Skin of body (tissue), 2 donors: ENCODE measurements around the gene SOX4. TPM values are rescaled to one million over a fixed set of nuclear protein-coding genes. Genes with fewer than 3 reads are reported as not detected.
A peak's percentile ranks its signal among the peaks of the same experiment; 100 is the strongest.
"Not testable (repeated sequence)": the region's sequence is repeated elsewhere in the genome, so short reads cannot be mapped to it uniquely, and the experiment has no call there.

Experiments used
- DNase-seq: peaks from one replicate; lab custom pipeline; 2025; lab: John Stamatoyannopoulos, UW
- total RNA-seq: library from RNA; depleted of rRNA; stranded (reverse); fragments of >200 nt; gene quantifications from one replicate; pipeline ENCODE4 v1.2.3, GENCODE V29; 2014

The SOX4 gene
- total RNA-seq, result 64.2 TPM

GRCh38 chr6:21593412-21593926, at the start of gene SOX4:
Gene SOX4 (plus strand): TSS chr6:21593751. CDS start chr6:21594535, 784 bp downstream.
- DNase-seq, result peak; percentile 99

DNA sequence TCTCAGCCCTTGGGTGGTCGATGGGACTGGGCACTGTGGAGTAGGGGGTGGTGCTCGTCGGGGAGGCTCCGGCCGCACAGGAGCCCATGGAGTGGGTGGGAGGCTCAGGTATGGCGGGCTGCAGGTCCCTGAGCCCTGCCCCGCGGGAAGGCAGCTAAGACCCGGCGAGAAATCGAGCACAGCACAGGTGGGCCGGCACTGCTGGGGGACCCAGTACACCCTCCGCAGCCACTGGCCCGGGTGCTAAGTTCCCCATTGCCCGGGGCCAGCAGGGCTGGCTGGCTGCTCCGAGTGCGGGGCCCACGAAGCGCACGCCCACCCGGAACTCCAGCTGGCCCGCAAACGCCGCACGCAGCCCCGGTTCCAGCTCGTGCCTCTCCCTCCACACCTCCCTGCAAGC, 41.3 kb upstream of the SOX4 start:
- not testable (repeated sequence) for DNase-seq

- DNase-seq, result no peak
Observed at GRCh38 chr6:21554286-21554685, 39.3 kb upstream of the SOX4 start.

DNA sequence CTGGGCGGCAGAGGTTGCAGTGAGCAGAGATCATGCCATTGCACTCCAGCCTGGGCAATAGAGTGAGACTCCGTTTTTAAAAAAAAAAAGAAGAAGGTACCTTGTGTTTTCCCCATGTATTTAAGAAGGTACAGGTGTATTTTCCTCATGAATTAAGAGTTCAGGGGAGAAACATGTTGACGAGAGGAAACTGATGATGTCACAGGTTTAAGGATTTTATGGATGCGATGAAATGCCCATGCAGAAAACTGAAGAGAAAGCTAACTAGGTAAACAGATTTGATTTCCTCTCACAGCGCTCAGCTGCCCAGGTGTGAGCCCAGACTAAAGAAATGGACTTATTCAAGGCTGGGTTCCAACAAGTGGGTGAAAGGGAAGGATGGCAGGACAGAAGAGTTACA, 38.4 kb upstream of the SOX4 start:
- DNase-seq, result no peak

- no peak for DNase-seq
Observed at GRCh38 chr6:21556511-21556910, 37.0 kb upstream of the SOX4 start.

DNA sequence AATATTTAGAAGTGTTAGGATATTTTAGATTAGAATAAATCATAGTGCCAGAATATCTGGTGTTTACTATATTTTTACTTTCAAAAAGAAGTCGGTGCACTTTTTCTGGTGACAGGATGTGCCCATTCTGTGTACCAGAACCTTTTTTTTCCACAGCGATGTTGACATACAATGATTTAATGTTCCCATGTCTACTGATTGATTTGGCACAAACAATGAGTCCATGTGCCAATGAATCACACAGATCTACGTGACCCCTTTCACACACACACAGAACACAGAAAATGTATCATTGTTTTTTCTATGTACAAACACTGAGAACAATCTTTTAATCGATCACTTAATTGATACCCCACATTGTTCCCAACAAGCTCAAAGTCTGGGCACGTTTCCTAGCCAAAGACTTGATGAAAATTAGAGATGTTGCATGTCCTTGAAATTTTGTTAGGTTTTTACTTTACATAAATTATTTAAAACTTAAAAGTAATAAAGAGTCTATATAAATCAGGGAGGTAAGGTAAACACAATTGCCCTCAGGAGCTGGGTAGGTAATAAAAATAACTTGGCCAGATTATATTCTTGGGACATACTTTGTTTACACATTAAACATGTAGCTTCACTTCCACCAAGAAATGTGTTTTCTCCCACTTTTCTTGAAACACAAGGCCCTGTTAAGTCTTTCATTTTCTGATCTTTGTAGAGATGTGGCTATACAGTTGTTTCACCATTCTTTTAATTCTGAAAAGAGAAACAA, 36.4 kb upstream of the SOX4 start:
- no peak for DNase-seq

- no peak for DNase-seq
Observed at GRCh38 chr6:21559238-21559637, 34.3 kb upstream of the SOX4 start.

- no peak for DNase-seq
Observed at GRCh38 chr6:21560249-21560648, 33.3 kb upstream of the SOX4 start.

- no peak for DNase-seq
Observed at GRCh38 chr6:21565431-21565830, 28.1 kb upstream of the SOX4 start.

DNA sequence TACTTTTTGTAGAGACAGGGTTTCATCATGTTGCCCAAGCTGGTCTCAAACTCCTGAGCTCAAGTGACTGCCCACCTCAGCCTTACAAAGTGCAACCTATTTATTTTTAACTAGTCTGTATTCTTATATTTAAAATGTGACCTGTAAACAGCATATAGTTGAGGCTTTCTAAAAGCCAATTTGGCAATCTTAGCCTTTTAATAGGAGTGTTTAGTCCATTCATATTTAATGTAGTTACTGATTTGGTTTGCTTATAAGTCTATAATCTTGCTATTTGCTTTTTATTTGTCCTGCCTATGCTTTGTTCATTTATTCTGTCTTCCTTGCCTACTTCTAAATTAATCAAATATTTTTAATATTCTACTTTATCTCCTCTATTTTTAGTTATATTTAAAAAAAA, 15.0 kb upstream of the SOX4 start:
- DNase-seq, result no peak

- DNase-seq, result no peak
Observed at GRCh38 chr6:21582651-21583050, 10.9 kb upstream of the SOX4 start.

- no peak for DNase-seq
Observed at GRCh38 chr6:21586300-21586699, 7.3 kb upstream of the SOX4 start.

DNA sequence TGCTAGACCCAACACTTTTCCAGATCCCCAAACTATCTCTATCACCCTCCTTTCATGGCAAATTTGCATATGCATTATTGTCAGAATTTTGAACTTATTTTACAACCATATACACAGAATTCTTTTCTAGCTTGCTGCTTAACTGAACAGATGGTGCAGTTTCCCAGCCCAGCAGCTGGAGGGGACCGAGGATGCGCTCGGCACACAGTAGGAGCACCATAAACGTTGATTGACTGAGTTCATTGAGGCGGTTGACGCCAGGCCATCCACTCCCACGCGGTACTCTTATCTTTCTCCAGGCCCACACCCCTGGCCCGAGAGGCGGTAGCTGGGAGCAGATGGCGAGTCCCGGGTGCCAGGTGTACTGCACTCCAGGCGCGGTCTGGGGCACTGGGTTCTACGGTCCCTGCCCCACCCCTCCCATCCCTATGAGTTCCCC, 6.8 kb upstream of the SOX4 start:
- DNase-seq, result no peak

- peak; percentile 56 for DNase-seq
Observed at GRCh38 chr6:21587179-21587960, 6.2 kb upstream of the SOX4 start.

GRCh38 chr6:21587961-21588480, 5.5 kb upstream of the SOX4 start:
- DNase-seq, result peak; percentile 80

DNA sequence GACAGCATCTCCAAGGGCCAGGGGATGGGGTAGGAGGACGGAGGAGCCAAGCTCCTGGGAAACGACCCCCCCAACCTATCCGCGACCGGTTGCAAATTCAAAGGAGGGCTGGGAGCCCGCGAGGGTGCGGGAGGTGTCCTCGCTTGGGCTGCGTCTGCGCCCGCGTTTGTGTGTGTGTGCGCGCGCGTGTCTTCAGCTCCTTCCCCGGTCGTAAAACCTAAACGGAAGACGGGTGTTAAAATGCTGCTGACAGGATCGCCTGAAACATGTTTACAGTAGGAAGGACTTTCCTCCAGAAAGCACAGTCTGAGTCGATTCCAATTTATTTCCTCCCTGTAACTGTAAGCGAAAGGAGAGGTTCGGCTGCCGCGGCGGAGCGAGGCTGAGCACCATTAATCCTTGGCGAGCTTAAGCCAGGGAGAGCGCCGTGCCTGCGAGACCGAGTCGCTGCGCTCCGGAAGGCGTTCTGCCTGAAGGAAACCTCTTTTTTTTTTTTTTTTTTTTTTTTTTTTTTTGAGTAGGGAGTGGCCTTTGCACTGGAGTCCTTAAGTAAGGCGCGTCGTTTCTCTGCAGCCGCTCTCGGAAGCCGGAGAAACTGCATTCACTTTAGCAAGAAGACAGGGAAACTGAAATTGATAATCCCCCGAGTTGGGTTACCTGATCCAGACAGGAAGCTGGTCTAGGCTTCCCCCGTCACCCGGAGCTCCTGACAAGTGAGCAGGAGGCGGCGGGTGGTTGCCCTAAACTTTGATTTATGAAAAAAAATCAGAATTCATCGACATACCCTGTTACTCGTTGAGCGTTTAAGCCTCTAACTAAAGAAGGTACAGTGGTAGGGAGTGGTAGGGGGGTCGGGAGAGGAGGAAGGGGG, 4.8 kb upstream of the SOX4 start:
- DNase-seq, result peak; percentile 84

GRCh38 chr6:21589352-21590345, 3.9 kb upstream of the SOX4 start:
- peak; percentile 88 for DNase-seq

DNA sequence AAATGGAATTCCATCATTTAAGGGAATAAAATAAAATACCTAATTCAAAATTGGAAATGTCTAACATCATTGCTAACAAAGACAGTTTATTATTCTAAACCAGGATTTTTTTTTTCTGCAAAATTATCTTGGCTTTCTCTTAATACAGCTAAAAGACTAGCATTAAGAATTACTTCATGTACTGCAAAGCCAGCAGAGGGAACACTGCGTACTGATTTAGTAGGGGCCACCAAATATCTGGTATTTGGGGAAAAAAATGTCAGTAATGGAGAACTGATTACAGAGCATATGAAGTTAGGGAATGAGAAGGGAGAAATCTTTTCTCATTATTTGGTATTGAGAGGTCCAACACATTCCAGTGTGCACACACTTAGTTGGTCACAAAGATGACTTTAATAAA, 3.2 kb upstream of the SOX4 start:
- DNase-seq, result no peak

- DNase-seq, result no peak
Observed at GRCh38 chr6:21591446-21591845, 2.1 kb upstream of the SOX4 start.

DNA sequence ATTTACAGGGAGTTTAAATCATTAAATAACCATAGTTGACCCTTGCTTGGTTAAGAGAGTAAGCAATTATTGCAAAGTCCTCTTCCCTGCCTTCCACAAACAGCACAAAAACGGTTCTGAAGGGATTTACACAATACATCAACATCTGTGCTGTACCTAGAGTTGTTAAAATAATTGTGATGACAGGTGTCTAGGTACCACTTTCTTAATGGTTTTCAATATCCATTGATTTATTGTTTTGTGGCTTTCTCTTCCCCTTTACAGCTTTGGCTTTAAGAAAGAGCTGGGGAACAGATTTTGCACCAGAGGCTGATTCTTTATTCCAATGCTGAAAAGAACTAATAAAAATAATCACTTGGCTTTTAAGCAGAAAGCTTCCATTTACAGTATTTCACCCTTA, 598 bp upstream of the SOX4 start:
- peak; percentile 70 for DNase-seq
